ENCODE measurements around the gene RAPGEF2.

The RAPGEF2 gene

DNA sequence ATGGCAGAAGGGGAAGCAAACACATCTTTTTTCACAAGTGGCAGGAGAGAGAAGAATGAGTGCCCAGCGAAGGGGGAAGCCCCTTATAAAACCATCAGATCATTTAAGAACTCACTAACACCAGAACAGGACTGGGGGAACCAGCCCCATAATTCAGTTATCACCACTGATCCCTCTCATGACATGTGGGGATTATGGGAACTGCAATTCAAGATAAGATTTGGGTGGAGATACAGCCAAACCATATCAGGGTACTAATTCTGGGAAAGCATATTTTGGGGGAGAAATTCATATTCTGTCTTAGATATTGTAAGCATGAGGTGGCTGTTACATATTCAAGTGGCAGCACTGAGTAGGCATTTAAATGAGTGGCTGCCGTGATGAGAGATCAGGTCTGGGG, 87.8 kb downstream of the RAPGEF2 start:
- H3K4me1 ChIP-seq (ENCODE audit: insufficient read depth, insufficient read length) = no peaks in the 10 kb centered on the region
- H3K4me3 ChIP-seq (ENCODE audit: insufficient read length, low read depth) = no peak overlapping the region
- H3K36me3 ChIP-seq (ENCODE audit: insufficient read depth, insufficient read length, low read length) = peaks cover 7% of the 10 kb centered on the region
- no peaks in the 10 kb centered on the region for H3K27me3 ChIP-seq (ENCODE audit: insufficient read depth, insufficient read length)
- H3K9me3 ChIP-seq (ENCODE audit: insufficient read depth, low read length) = no peaks in the 10 kb centered on the region
- no peak for DNase-seq (ENCODE audit: low read depth, low spot score)
- H3K9ac ChIP-seq (ENCODE audit: insufficient read length, low read depth) = no peak overlapping the region
- TF ChIP-seq ZNF274 (IDR thresholded peaks at IDR 0.05; ENCODE audit: low read depth, low read length) = no peak

DNA sequence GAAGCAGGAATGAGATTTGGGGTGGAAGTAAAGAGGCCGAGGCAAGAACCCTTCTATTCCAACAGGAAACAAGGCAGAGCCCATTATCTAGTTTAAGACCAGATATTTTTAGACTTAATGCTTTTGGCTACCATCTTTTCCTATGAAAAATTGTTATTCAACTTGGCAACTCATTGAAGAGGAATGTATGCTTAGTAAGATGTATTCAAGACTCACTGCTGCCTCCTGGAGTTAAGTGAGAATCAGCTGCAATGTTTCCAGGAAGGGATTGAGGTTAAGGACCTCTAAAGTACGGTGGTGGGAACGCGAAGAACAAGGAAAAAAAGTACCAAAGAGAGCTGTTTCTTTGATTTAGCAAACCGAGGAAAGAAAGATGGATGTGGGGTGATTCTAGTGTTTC, 89.1 kb downstream of the RAPGEF2 start:
- Histone ChIP-seq H3K4me3 (ENCODE audit: insufficient read length, low read depth) (no peak overlapping the region), H3K9ac (ENCODE audit: insufficient read length, low read depth) (no peak overlapping the region), H3K4me1 (ENCODE audit: insufficient read depth, insufficient read length) (no peaks in the 10 kb centered on the region), H3K36me3 (ENCODE audit: insufficient read depth, insufficient read length, low read length) (peaks cover 7% of the 10 kb centered on the region), H3K9me3 (ENCODE audit: insufficient read depth, low read length) (no peaks in the 10 kb centered on the region), H3K27me3 (ENCODE audit: insufficient read depth, insufficient read length) (no peaks in the 10 kb centered on the region)
- DNase-seq (ENCODE audit: low read depth, low spot score) = peak; percentile 36
- TF ChIP-seq SUZ12 (IDR thresholded peaks at IDR 0.05; ENCODE audit: extremely low read depth, insufficient read depth, insufficient read length) (no peak), ZNF274 (IDR thresholded peaks at IDR 0.05; ENCODE audit: low read depth, low read length) (no peak), YY1 (IDR thresholded peaks at IDR 0.05; ENCODE audit: insufficient read depth, insufficient read length) (no peak)

DNA sequence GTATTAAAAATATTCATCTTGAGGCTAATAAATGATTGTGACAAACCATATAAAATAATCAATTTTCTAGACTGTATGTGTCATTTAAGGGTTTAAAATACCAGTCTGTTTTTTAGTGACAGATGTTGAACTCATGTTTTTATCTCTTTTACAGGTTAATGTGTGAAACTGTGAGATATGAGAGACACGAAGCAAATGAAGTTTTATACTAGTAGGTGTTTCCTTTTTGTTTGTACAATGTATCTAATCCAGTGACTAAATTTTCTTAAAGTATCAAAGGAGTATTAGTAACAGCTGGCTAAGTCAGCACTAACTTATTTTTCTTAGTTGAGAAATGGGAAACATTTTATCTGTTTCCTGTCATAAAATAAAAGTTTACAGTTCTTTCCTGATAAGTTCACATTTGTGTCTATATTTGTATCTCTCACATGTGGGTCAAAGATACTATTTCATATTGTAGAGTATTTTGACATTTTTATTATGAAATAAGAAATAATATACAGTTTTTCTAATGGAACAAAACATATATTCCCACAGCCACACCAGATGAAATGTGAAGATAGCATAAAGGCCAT, 90.3 kb downstream of the RAPGEF2 start:
- Histone ChIP-seq H3K9ac (ENCODE audit: insufficient read length, low read depth) (no peak overlapping the region), H3K36me3 (ENCODE audit: insufficient read depth, insufficient read length, low read length) (peaks cover 7% of the 10 kb centered on the region), H3K4me1 (ENCODE audit: insufficient read depth, insufficient read length) (no peaks in the 10 kb centered on the region), H3K4me3 (ENCODE audit: insufficient read length, low read depth) (no peak overlapping the region), H3K9me3 (ENCODE audit: insufficient read depth, low read length) (no peaks in the 10 kb centered on the region), H3K27me3 (ENCODE audit: insufficient read depth, insufficient read length) (no peaks in the 10 kb centered on the region)
- no peak for TF ChIP-seq YY1 (IDR thresholded peaks at IDR 0.05; ENCODE audit: insufficient read depth, insufficient read length)
- no peak for DNase-seq (ENCODE audit: low read depth, low spot score)

DNA sequence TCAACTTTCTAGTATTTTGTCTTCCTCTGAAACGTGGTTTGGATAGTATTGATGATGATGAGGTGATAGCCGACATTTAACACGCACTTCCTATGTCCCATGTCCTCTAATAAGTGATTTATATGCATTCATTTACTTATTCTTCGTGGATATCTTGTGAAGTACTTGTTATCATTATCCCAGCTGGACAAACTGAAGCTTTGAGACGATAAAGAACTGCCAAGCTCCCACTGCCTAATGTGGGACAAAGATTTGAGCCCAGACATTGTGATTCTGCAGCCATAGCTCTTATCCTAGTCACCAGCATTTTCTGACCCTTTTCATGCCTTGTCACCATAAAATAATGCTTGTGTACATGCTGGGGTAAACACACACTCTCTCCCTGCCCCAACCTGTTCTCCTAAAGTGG, 92.5 kb downstream of the RAPGEF2 start:
- TF ChIP-seq YY1 (IDR thresholded peaks at IDR 0.05; ENCODE audit: insufficient read depth, insufficient read length) (no peak), SUZ12 (IDR thresholded peaks at IDR 0.05; ENCODE audit: extremely low read depth, insufficient read depth, insufficient read length) (no peak), ZNF274 (IDR thresholded peaks at IDR 0.05; ENCODE audit: low read depth, low read length) (no peak)
- peaks cover 7% of the 10 kb centered on the region for H3K36me3 ChIP-seq (ENCODE audit: insufficient read depth, insufficient read length, low read length)
- DNase-seq (ENCODE audit: low read depth, low spot score) = no peak
- H3K4me1 ChIP-seq (ENCODE audit: insufficient read depth, insufficient read length) = no peaks in the 10 kb centered on the region
- H3K4me3 ChIP-seq (ENCODE audit: insufficient read length, low read depth) = no peak overlapping the region
- no peaks in the 10 kb centered on the region for H3K9me3 ChIP-seq (ENCODE audit: insufficient read depth, low read length)
- H3K9ac ChIP-seq (ENCODE audit: insufficient read length, low read depth) = no peak overlapping the region
- H3K27me3 ChIP-seq (ENCODE audit: insufficient read depth, insufficient read length) = no peaks in the 10 kb centered on the region

DNA sequence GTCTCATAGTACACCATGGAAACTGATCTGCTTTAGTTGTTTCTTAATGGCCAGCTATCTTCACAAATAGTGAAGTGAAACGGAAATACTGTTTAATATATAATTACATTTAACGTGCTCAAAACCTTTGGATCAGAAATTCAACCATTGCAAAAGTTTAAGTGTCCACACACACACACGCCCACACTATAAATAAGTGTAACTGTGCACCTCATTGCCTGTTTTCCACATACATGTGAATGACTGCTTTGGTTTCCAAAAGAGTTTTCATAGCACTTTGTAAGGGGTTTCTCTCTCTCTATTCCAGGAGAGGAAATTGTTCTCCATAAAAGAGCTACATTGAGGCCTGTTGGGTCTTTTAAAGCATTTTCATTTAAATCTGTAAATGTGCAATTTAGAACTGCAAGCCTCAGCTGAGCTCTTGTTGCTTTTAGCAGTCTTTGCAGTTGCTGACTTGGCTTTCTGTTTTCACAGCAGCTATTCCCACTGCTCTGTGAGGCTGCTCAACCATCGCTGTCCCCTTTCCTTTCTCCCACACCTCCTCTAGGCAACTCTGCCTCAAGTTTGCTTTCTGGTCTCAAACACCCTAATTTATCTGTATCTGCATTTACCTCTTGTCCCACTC, 94.5 kb downstream of the RAPGEF2 start:
- H3K9ac ChIP-seq (ENCODE audit: insufficient read length, low read depth) = no peak overlapping the region
- no peaks in the 10 kb centered on the region for H3K9me3 ChIP-seq (ENCODE audit: insufficient read depth, low read length)
- no peaks in the 10 kb centered on the region for H3K4me1 ChIP-seq (ENCODE audit: insufficient read depth, insufficient read length)
- H3K36me3 ChIP-seq (ENCODE audit: insufficient read depth, insufficient read length, low read length) = peaks cover 7% of the 10 kb centered on the region
- DNase-seq (ENCODE audit: low read depth, low spot score) = no peak
- no peak overlapping the region for H3K4me3 ChIP-seq (ENCODE audit: insufficient read length, low read depth)
- no peaks in the 10 kb centered on the region for H3K27me3 ChIP-seq (ENCODE audit: insufficient read depth, insufficient read length)
- TF ChIP-seq SUZ12 (IDR thresholded peaks at IDR 0.05; ENCODE audit: extremely low read depth, insufficient read depth, insufficient read length) = no peak
- TF ChIP-seq YY1 (IDR thresholded peaks at IDR 0.05; ENCODE audit: insufficient read depth, insufficient read length) = no peak
- TF ChIP-seq ZNF274 (IDR thresholded peaks at IDR 0.05; ENCODE audit: low read depth, low read length) = no peak

DNA sequence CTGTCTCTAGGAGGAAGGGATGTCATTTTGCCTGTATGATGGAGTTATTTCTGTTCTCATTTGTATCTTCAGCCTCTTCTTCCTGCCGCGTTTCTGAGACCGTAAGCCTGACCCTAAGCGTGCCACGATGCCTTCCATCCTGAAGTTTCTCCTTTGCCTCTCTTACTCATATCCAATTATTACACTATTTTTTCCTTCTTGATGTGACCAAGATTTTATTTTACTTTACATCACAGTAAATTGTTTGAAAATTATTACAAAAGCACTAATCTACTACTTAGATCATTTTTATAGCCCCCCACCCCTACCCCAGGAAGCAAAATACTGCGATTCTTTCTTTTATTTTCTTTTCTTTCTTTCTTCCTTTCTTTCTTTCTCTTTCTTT, 95.0 kb downstream of the RAPGEF2 start:
- Histone ChIP-seq H3K36me3 (ENCODE audit: insufficient read depth, insufficient read length, low read length) (peaks cover 7% of the 10 kb centered on the region), H3K9me3 (ENCODE audit: insufficient read depth, low read length) (no peaks in the 10 kb centered on the region), H3K4me1 (ENCODE audit: insufficient read depth, insufficient read length) (no peaks in the 10 kb centered on the region), H3K27me3 (ENCODE audit: insufficient read depth, insufficient read length) (no peaks in the 10 kb centered on the region), H3K4me3 (ENCODE audit: insufficient read length, low read depth) (no peak overlapping the region), H3K9ac (ENCODE audit: insufficient read length, low read depth) (no peak overlapping the region)
- DNase-seq (ENCODE audit: low read depth, low spot score) = no peak
- TF ChIP-seq SUZ12 (IDR thresholded peaks at IDR 0.05; ENCODE audit: extremely low read depth, insufficient read depth, insufficient read length) = no peak
- no peak for TF ChIP-seq YY1 (IDR thresholded peaks at IDR 0.05; ENCODE audit: insufficient read depth, insufficient read length)
- TF ChIP-seq ZNF274 (IDR thresholded peaks at IDR 0.05; ENCODE audit: low read depth, low read length) = no peak

DNA sequence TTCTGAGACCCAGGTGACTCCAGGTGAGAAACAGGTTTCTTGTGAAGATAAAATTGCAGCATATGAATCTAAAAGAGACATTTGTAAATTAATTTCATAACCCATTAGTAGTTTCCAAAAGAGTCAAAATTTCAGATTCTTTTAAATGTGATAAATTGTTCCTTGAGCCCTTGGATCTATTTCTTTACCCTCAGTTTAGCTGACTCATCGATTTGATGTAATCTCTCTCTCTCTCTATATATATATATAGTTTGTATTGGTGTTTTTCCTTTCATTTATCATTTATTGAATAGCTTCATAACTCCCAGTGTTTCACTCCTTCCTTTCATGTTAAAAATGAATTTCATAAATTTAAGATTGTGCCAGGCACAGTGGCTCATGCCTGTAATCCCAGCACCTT, 96.9 kb downstream of the RAPGEF2 start:
- no peaks in the 10 kb centered on the region for H3K4me1 ChIP-seq (ENCODE audit: insufficient read depth, insufficient read length)
- H3K27me3 ChIP-seq (ENCODE audit: insufficient read depth, insufficient read length) = no peaks in the 10 kb centered on the region
- TF ChIP-seq SUZ12 (IDR thresholded peaks at IDR 0.05; ENCODE audit: extremely low read depth, insufficient read depth, insufficient read length) (no peak), ZNF274 (IDR thresholded peaks at IDR 0.05; ENCODE audit: low read depth, low read length) (no peak), YY1 (IDR thresholded peaks at IDR 0.05; ENCODE audit: insufficient read depth, insufficient read length) (no peak)
- H3K36me3 ChIP-seq (ENCODE audit: insufficient read depth, insufficient read length, low read length) = peaks cover 1% of the 10 kb centered on the region
- H3K4me3 ChIP-seq (ENCODE audit: insufficient read length, low read depth) = no peak overlapping the region
- no peak overlapping the region for H3K9ac ChIP-seq (ENCODE audit: insufficient read length, low read depth)
- no peaks in the 10 kb centered on the region for H3K9me3 ChIP-seq (ENCODE audit: insufficient read depth, low read length)
- DNase-seq (ENCODE audit: low read depth, low spot score) = no peak
